Measurements from ENCODE around the gene MFAP4. TPM values are rescaled to one million over a fixed set of nuclear protein-coding genes. Genes with fewer than 3 reads are reported as not detected.
"Not testable (repeated sequence)": the region's sequence is repeated elsewhere in the genome, so short reads cannot be mapped to it uniquely, and the experiment has no call there.

The MFAP4 gene
- total RNA-seq, 3 donors from 2014 or later: 0.13 to 0.48 (median 0.30) TPM

- DNase-seq (no peak), ATAC-seq (no peak)
- no peaks in the 10 kb centered on the region for H3K36me3 Mint-ChIP-seq (ENCODE audit: insufficient read depth)
- H3K4me3 Mint-ChIP-seq: no peak overlapping the region
- H3K27me3 Mint-ChIP-seq (ENCODE audit: low read depth): peaks cover 15% of the 10 kb centered on the region
- H3K9me3 Mint-ChIP-seq: no peaks in the 10 kb centered on the region
- peaks cover 8% of the 10 kb centered on the region for H3K4me1 Mint-ChIP-seq (ENCODE audit: low read depth)
These were observed 23.4 kb downstream of the MFAP4 start for GRCh38 chr17:19363460-19364035.

DNA sequence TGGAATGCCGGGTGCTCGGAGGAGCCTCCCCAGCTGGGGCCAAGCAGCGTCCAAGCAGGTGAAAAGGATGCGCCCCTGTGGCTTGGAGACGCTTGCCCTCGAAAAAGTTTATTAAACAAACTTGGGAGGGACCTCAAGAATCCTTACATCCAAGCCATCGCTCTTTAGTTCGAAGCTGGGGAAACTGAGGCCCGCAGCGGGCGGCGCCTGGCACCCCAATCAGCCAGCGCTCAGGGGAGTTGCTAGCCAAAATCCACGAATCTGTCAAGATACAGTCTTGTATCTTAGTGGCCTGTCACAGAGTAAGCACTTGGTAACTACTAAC, 23.9 kb downstream of the MFAP4 start:
- Mint-ChIP-seq H3K27me3 (ENCODE audit: low read depth) (peaks cover 15% of the 10 kb centered on the region), H3K4me3 (peak overlapping the region; percentile 87), H3K36me3 (ENCODE audit: insufficient read depth) (no peaks in the 10 kb centered on the region), H3K9me3 (no peaks in the 10 kb centered on the region), H3K4me1 (ENCODE audit: low read depth) (peaks cover 8% of the 10 kb centered on the region)
- DNase-seq: no peak
- ATAC-seq: no peak

GRCh38 chr17:19362277-19363113, 24.5 kb downstream of the MFAP4 start, which contains the start of gene B9D1:
Gene B9D1 (minus strand): TSS chr17:19362723. CDS start chr17:19362569, 154 bp downstream.
- H3K4me1 Mint-ChIP-seq (ENCODE audit: low read depth): peaks cover 8% of the 10 kb centered on the region
- H3K9me3 Mint-ChIP-seq: no peaks in the 10 kb centered on the region
- H3K4me3 Mint-ChIP-seq: peak within 1 kb of the TSS; percentile 87
- H3K36me3 Mint-ChIP-seq (ENCODE audit: insufficient read depth): no peaks in the 10 kb centered on the region
- DNase-seq (peak; percentile 94), ATAC-seq (peak; percentile 90 to 92)
- peaks cover 15% of the 10 kb centered on the region for H3K27me3 Mint-ChIP-seq (ENCODE audit: low read depth)

GRCh38 chr17:19361944-19362276, 25.1 kb downstream of the MFAP4 start:
- Mint-ChIP-seq H3K27me3 (ENCODE audit: low read depth) (peaks cover 19% of the 10 kb centered on the region), H3K4me3 (peak overlapping the region; percentile 87), H3K9me3 (no peaks in the 10 kb centered on the region), H3K36me3 (ENCODE audit: insufficient read depth) (peaks cover 2% of the 10 kb centered on the region), H3K4me1 (ENCODE audit: low read depth) (peaks cover 8% of the 10 kb centered on the region)
- ATAC-seq (no peak), DNase-seq (no peak)

- H3K27me3 Mint-ChIP-seq (ENCODE audit: low read depth): peaks cover 19% of the 10 kb centered on the region
- peak overlapping the region; percentile 17 for H3K4me3 Mint-ChIP-seq
- H3K36me3 Mint-ChIP-seq (ENCODE audit: insufficient read depth): peaks cover 2% of the 10 kb centered on the region
- H3K4me1 Mint-ChIP-seq (ENCODE audit: low read depth): peaks cover 8% of the 10 kb centered on the region
- DNase-seq (no peak), ATAC-seq (no peak)
- H3K9me3 Mint-ChIP-seq: no peaks in the 10 kb centered on the region
These were observed 25.7 kb downstream of the MFAP4 start for GRCh38 chr17:19361326-19361725.

- DNase-seq (no peak), ATAC-seq (no peak)
- Mint-ChIP-seq H3K27me3 (ENCODE audit: low read depth) (peaks cover 19% of the 10 kb centered on the region), H3K4me1 (ENCODE audit: low read depth) (peaks cover 8% of the 10 kb centered on the region), H3K4me3 (no peak overlapping the region), H3K9me3 (no peaks in the 10 kb centered on the region), H3K36me3 (ENCODE audit: insufficient read depth) (peaks cover 2% of the 10 kb centered on the region)
These were observed 26.2 kb downstream of the MFAP4 start for GRCh38 chr17:19360772-19361171.

DNA sequence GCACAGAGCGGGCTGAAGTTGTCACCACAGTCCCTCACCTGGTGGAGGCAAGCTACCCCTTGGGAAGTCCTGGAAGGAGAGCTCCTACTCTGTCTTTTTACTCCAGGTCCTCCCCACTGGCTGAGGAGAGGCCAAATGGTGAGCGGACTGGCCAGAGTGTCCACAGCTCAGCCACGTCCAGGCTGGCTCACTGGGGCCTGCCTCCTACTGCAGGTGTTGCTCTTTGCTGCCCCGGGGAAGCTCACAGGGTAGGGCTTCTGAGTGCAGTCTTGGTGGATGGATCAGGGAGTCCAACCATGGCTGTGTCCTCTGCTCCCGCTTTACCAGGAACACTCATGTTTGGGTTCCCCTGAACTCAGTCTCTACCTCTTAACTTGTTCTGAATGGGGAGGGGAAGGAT, 27.1 kb downstream of the MFAP4 start:
- ATAC-seq (no peak), DNase-seq (no peak)
- Mint-ChIP-seq H3K27me3 (ENCODE audit: low read depth) (peaks cover 19% of the 10 kb centered on the region), H3K36me3 (ENCODE audit: insufficient read depth) (peaks cover 2% of the 10 kb centered on the region), H3K4me1 (ENCODE audit: low read depth) (peaks cover 8% of the 10 kb centered on the region), H3K9me3 (no peaks in the 10 kb centered on the region), H3K4me3 (no peak overlapping the region)

DNA sequence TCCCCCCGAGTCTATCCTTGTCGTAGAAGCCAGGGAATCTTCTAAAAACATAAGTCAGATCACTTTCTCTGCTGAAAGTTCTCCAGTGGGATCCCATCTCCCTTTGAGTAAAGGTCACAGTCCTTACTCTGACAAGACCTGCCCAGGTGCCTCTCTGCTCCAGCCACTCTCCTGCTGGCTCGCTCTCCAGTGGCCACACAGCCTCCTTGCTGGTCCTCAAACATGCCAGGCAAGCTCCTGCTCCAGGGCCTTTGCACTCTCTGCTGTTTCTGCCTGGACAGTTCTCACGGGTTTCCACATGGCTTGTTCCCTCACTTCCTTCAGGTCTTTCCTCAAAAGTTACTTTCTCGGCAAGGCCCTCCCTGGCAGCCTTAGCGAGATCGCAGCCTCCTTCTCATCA, 27.8 kb downstream of the MFAP4 start:
- Mint-ChIP-seq H3K4me3 (no peak overlapping the region), H3K9me3 (no peaks in the 10 kb centered on the region), H3K27me3 (ENCODE audit: low read depth) (peaks cover 20% of the 10 kb centered on the region), H3K4me1 (ENCODE audit: low read depth) (peaks cover 8% of the 10 kb centered on the region), H3K36me3 (ENCODE audit: insufficient read depth) (peaks cover 2% of the 10 kb centered on the region)
- DNase-seq (no peak), ATAC-seq (no peak)

DNA sequence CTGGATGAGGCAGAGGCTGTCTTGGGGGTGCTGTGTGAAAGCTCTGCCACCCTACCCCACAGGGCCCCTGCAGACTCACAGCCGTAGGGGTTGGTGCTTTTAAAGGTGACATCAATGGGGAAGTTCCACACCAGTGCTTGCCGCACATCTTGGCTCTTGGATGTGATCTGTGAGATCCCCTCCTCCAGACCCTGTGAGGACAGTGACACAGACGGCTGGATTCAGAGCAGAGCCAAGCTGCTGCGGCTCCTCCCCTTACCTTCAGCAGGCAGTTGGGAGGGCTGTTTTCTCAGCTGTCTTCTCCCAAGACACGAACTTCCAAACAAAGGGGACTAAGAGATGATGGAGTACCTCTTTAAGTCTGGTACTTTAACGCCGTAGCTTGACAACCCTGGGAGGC, 29.2 kb downstream of the MFAP4 start:
- peaks cover 20% of the 10 kb centered on the region for H3K27me3 Mint-ChIP-seq (ENCODE audit: low read depth)
- H3K4me3 Mint-ChIP-seq: no peak overlapping the region
- no peaks in the 10 kb centered on the region for H3K9me3 Mint-ChIP-seq
- no peak for DNase-seq
- peaks cover 6% of the 10 kb centered on the region for H3K4me1 Mint-ChIP-seq (ENCODE audit: low read depth)
- peaks cover 2% of the 10 kb centered on the region for H3K36me3 Mint-ChIP-seq (ENCODE audit: insufficient read depth)
- no peak for ATAC-seq

GRCh38 chr17:19357351-19357750, 29.6 kb downstream of the MFAP4 start:
- Mint-ChIP-seq H3K27me3 (ENCODE audit: low read depth) (peaks cover 20% of the 10 kb centered on the region), H3K4me3 (no peak overlapping the region), H3K4me1 (ENCODE audit: low read depth) (peaks cover 6% of the 10 kb centered on the region), H3K9me3 (no peaks in the 10 kb centered on the region), H3K36me3 (ENCODE audit: insufficient read depth) (peaks cover 2% of the 10 kb centered on the region)
- no peak for DNase-seq
- ATAC-seq: no peak

- no peak for DNase-seq
- Mint-ChIP-seq H3K4me1 (ENCODE audit: low read depth) (no peaks in the 10 kb centered on the region), H3K27me3 (ENCODE audit: low read depth) (peaks cover 16% of the 10 kb centered on the region), H3K36me3 (ENCODE audit: insufficient read depth) (peaks cover 2% of the 10 kb centered on the region), H3K9me3 (no peaks in the 10 kb centered on the region), H3K4me3 (no peak overlapping the region)
- no peak for ATAC-seq
These were observed 32.2 kb downstream of the MFAP4 start for GRCh38 chr17:19354748-19355147.

GRCh38 chr17:19353401-19353800, 33.6 kb downstream of the MFAP4 start:
- DNase-seq; ATAC-seq; H3K9me3 Mint-ChIP-seq; H3K36me3 Mint-ChIP-seq (ENCODE audit: insufficient read depth); H3K4me1 Mint-ChIP-seq (ENCODE audit: low read depth); H3K27me3 Mint-ChIP-seq (ENCODE audit: low read depth); H3K4me3 Mint-ChIP-seq: not testable (repeated sequence)

- Mint-ChIP-seq H3K36me3 (ENCODE audit: insufficient read depth) (no peaks in the 10 kb centered on the region), H3K27me3 (ENCODE audit: low read depth) (no peaks in the 10 kb centered on the region), H3K9me3 (no peaks in the 10 kb centered on the region), H3K4me3 (no peak overlapping the region), H3K4me1 (ENCODE audit: low read depth) (no peaks in the 10 kb centered on the region)
- DNase-seq: no peak
- no peak for ATAC-seq
These were observed 38.2 kb downstream of the MFAP4 start for GRCh38 chr17:19348806-19349205.

- DNase-seq (no peak), ATAC-seq (no peak)
- no peak overlapping the region for H3K4me3 Mint-ChIP-seq
- H3K27me3 Mint-ChIP-seq (ENCODE audit: low read depth): no peaks in the 10 kb centered on the region
- no peaks in the 10 kb centered on the region for H3K36me3 Mint-ChIP-seq (ENCODE audit: insufficient read depth)
- H3K9me3 Mint-ChIP-seq: no peaks in the 10 kb centered on the region
- no peaks in the 10 kb centered on the region for H3K4me1 Mint-ChIP-seq (ENCODE audit: low read depth)
These were observed 38.8 kb downstream of the MFAP4 start for GRCh38 chr17:19348081-19348650.

All from activated T-cell treated with anti-CD3 and anti-CD28 coated beads, Interleukin-2, amount 50 U/mL, for 4 hours (primary cell).